Amniotic epithelial cell (primary cell): ENCODE data around the gene SLF1.
"Not testable (repeated sequence)": the region's sequence is repeated elsewhere in the genome, so short reads cannot be mapped to it uniquely, and the experiment has no call there.

Experiments
- DNase-seq: peaks from one replicate; pipeline ENCODE4 v3.0.0-alpha.2; 2010; ENCODE audit warnings: low read depth

The SLF1 gene

GRCh38 chr5:94618493-94619328 is at the start of gene SLF1, which contains the start of gene KIAA0825:
Gene SLF1, plus strand, starts transcription at chr5:94618669. Its CDS starts 10,142 bp downstream, at chr5:94628811.
Gene KIAA0825, minus strand, starts transcription at chr5:94618604. Its CDS starts 81,478 bp downstream, at chr5:94537126.
- DNase-seq = peak; percentile 89

DNA sequence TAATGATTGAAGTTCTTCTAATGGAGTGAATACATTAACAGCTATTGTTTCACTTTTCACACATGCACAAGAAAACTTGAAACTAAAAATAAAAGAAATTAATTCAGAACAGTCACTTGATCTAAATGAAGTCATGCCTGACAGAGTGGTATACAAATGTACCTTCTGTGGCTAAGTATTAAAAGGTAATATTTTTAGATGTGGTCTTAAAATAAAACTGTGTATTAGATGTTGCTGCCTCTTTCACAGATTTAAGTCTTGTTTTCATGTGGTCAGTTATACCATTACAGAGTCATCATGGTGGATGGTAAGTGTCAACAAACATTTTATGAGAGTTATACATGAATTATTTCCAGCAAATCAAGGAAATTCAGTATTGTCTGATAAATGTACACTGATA is 47.1 kb upstream of the SLF1 start:
- DNase-seq = no peak

DNA sequence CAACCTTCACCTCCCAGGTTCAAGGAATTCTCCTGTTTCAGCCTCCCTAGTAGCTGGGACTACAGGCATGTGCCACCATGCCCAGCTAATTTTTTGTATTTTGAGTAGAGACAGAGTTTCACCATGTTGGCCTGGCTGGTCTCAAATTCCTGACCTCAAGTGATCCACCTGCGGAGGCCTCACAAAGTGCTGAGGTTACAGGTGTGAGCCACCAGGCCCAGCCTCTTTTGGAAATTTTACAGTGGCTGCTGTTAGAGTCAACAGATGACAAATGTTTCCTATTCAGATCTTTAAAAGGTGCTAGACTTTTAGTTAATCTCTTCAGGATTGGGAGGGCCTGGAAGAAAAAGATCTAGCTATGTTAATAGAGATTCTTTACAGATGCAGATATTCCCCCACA is 45.1 kb upstream of the SLF1 start:
- DNase-seq = not testable (repeated sequence)

- no peak for DNase-seq
Measured at GRCh38 chr5:94575196-94575595, 43.3 kb upstream of the SLF1 start.

GRCh38 chr5:94577466-94578245 is 40.8 kb upstream of the SLF1 start:
- DNase-seq = peak; percentile 3

GRCh38 chr5:94595281-94595840 is 23.1 kb upstream of the SLF1 start:
- DNase-seq = no peak

GRCh38 chr5:94613583-94613982 is 4.9 kb upstream of the SLF1 start:
- DNase-seq = peak; percentile 37

DNA sequence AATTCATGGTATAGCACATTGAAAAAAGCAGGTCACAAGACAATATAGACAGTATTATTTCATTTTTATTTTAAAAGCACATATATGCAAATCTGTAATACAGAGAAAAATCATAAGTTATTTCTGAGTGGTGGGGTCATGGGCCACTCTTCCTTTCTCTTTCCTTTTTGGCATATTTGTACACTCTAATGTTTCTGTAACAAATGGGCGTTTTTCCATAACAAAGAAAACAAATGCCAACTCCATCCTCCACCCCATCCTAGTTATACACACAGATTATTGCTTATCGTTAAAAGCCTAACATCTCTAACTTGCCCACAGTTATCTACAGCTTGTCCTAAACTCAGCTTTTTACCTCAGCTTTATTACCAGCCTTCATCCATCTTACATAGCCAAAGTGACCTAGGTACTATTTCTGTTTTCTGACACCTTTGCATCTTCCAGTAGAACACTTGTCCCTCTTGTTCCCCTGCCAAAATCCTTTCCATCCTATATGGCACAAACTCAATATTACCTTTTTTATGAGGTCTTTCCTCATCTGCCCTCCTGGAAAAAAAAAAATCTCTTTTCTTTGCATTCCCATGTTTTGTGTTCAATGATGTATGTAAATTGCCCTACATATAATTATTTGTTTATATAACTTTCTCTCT is 4.2 kb upstream of the SLF1 start:
- DNase-seq = no peak

DNA sequence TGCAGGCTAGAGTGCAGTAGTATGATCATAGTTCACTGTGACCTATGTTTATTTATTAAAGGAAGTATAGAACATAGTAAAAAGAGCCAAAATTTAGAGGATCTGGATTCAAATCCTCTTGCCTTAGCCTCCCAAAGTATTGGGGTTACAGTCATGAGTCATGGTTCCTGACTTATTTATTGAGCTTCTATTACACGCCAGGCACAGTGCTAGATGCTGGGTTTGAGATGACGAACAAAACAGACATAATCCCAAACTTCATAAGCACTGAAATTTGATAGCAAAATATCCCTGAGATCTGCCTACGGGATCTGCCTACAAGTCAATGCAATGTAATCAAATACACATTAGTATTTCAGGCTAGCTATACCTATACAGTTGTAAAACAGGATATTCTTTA is 2.6 kb upstream of the SLF1 start:
- no peak for DNase-seq

DNA sequence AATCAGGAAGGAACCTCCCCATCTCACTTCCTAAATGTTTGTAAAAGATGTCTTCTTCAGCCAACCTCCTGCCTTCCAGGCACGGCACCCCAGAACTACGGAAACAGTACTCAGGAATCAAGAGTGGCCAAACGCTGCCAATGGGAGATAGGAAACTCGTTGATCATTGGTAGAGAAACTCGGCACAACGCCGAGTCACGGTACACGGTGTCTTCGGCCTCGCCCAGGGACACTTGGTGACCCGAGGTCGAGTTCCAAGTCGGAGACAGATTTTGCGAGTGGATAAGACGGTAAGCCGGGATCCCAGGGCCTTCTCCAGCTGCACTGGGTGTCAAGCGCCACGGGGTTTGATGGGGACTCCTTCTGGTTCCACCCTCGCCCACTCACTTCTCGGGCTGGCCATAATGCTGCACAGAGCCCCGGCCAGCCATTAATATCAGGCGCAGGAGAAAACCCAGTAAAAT is 408 bp upstream of the SLF1 start:
- peak; percentile 69 for DNase-seq

- DNase-seq = no peak
Measured at GRCh38 chr5:94620256-94620655, 1.8 kb downstream of the SLF1 start.

DNA sequence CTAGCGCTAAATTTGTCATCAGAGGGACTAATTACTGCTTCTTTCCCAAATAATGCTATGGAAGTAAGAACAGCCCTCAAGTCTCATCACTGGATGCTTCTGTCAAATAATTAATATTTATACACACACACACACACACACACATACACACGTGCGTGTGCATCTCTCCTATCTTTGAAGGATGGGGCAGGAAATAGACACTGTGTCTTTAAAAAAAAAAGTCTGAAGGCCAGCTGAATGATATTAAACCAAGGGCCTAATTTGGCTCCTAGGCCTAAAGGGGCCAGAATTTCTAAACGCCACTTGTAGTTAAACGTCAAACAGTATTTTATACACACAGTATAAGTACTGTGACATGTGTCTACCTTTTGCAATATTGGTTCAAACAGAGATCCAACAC is 3.3 kb downstream of the SLF1 start:
- no peak for DNase-seq

- no peak for DNase-seq
Measured at GRCh38 chr5:94623011-94623410, 4.5 kb downstream of the SLF1 start.

DNA sequence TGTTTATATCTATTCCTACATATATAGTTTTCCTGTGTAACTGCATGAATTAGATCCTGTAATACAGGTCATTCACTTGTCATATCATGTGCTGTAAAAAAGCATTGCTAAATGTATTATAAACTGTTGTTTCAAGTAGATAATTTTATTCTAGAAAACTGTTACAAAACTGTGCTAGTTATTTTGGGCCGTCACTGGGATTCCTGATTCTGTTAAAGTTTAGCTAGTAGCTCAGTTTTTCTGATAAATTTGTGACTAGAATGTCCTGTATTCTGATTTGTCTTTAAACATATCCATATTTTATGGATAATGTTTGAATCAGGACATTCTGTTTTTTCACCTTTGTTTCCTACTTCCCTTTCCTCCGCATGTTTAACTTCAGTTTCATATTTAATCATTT is 5.4 kb downstream of the SLF1 start:
- no peak for DNase-seq

GRCh38 chr5:94627191-94627590 is 8.7 kb downstream of the SLF1 start:
- DNase-seq = peak; percentile 28

- DNase-seq = no peak
Measured at GRCh38 chr5:94632024-94632423, 13.6 kb downstream of the SLF1 start.

DNA sequence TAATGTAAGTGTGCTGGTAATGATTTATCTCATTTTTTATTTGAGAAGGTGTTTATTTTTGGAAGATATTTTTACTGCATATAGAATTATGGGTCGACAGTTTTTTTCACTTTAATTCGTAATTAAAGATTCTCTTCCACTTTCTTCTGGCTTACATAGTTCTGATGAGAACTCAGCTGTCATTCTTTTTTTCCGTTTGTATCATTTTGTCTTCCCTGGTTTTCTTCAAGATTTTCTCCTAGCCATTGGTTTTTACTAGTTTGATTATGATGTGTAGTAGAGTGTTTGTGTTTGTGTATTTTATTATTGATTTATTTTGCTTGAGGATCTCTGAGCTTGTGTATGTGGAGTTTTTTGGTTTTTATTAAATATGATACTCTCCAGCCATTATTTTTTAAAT is 21.7 kb downstream of the SLF1 start:
- peak; percentile 18 for DNase-seq

GRCh38 chr5:94645053-94645452 is 26.6 kb downstream of the SLF1 start:
- no peak for DNase-seq

DNA sequence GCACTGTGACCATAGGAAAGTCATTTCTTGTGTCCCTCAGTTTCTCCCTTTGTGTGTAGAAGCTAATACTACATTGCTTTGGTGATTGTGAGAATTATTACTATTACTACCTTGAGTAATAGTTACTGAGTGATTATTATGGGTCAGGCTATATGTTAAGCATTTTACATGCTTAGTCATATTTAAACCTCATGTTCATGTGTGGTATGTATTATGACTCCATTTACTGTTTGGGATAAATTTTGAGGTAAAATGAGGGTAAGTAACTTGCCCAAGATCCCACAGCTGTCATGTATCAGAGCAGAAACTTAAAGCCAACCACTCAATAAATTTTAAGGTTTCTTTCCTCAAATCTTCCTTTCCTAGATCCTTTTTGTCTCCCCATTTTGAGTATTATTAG is 28.3 kb downstream of the SLF1 start:
- DNase-seq = no peak

GRCh38 chr5:94649874-94650273 is 31.4 kb downstream of the SLF1 start:
- no peak for DNase-seq

GRCh38 chr5:94658272-94658671 is 39.8 kb downstream of the SLF1 start:
- DNase-seq = no peak

DNA sequence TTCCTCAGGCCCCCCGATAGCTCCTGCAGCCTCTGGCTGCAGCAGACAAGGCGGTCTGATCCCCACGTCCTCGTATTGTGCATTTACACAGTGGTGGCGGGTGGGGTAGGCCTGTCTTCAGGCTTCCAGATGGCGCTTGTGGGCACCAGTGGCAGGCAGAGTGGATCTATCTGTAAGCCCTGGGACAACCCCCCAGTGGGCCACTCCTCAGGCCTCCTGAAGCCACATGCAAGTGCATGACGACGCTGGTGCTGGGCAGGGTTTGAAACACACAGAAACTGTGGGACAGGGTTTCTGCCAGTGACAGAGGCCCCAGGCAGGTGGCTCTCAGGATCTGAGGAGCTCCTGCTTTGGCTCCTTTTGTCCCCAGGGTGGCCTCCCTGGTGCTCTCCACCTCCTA is 42.0 kb downstream of the SLF1 start:
- DNase-seq = no peak
